ENCODE measurements around the gene HES4. TPM values are rescaled to one million over a fixed set of nuclear protein-coding genes. Genes with fewer than 3 reads are reported as not detected.

The HES4 gene
- total RNA-seq, 1 experiment from 2014 or later, result 145 TPM

- Histone ChIP-seq H3K27ac (ENCODE audit: low read depth, low read length) (no peak overlapping the region), H3K9me3 (ENCODE audit: control insufficient read depth in 1 of 2, insufficient read depth in 1 of 2, low read depth in 1 of 2, low read length in 2 of 2) (no peaks in the 10 kb centered on the region), H3K9ac (ENCODE audit: low read length) (no peak overlapping the region), H3K79me2 (ENCODE audit: insufficient read depth, low read length) (no peaks in the 10 kb centered on the region), H3K27me3 (ENCODE audit: insufficient read depth, low read length) (no peaks in the 10 kb centered on the region), H3K9me2 (ENCODE audit: insufficient read depth) (no peaks in the 10 kb centered on the region), H3K4me1 (ENCODE audit: control insufficient read depth in 1 of 2, insufficient read depth in 2 of 2, low read length in 2 of 2) (peaks cover 10 to 18% of the 10 kb centered on the region in 2 experiments), H3K36me3 (ENCODE audit: control insufficient read depth in 1 of 2, insufficient read depth in 2 of 2, low read length in 2 of 2) (no peaks in the 10 kb centered on the region), H4K20me1 (ENCODE audit: insufficient read depth) (no peaks in the 10 kb centered on the region), H3K4me3 (replicated peaks in 1 of 2; ENCODE audit: low read depth in 1 of 2, low read length in 2 of 2) (no peak overlapping the region), H2AFZ (ENCODE audit: low read depth, low read length, poor library complexity, severe bottlenecking) (no peak overlapping the region), H3K4me2 (ENCODE audit: low read length) (no peak overlapping the region)
- intact Hi-C loops (cut with micrococcal nuclease), result loop anchor here (5.0 kb wide), 1 partner anchor 82 kb away; no protein-coding TSS in a partner anchor
- CTCF ChIA-PET, result interaction anchor here (0.8 kb wide), 1 partner anchor 84 kb away, joined by 3 read pairs; no protein-coding TSS in a partner anchor
- ATAC-seq, result no peak
- TF ChIP-seq ZFX (IDR thresholded peaks at IDR 0.05) (no peak), FOSL1 (IDR thresholded peaks at IDR 0.05; ENCODE audit: low read depth) (no peak), SRF (IDR thresholded peaks at IDR 0.05; ENCODE audit: low read depth) (no peak), EZH2 (IDR thresholded peaks at IDR 0.05) (no peak), CBX3 (IDR thresholded peaks at IDR 0.05; ENCODE audit: low read depth) (no peak), SIN3A (IDR thresholded peaks at IDR 0.05; ENCODE audit: low read depth) (no peak), YY1 (IDR thresholded peaks at IDR 0.05; ENCODE audit: extremely low read depth, insufficient replicate concordance, low read depth, low read length) (no peak), RAD21 (IDR thresholded peaks at IDR 0.05; ENCODE audit: low read depth) (no peak)
- POLR2A ChIA-PET, result no interaction called here
- DNase-seq (ENCODE audit: low read depth, low spot score), result no peak
- RAD21 ChIA-PET (ENCODE audit: low non-redundant PET in 1 of 2, low total read pairs in 2 of 2, uncharacterized antibody in 2 of 2, unreplicated experiment in 2 of 2), result no interaction called here
- BruUV-seq (replicated peaks), result no TSS peak
Observed at GRCh38 chr1:980137-980571, 19.7 kb downstream of the HES4 start.

GRCh38 chr1:979744-980072 lies 20.2 kb downstream of the HES4 start:
- ChIA-PET POLR2A (no interaction called here), CTCF (no interaction called here), RAD21 (ENCODE audit: low non-redundant PET in 1 of 2, low total read pairs in 2 of 2, uncharacterized antibody in 2 of 2, unreplicated experiment in 2 of 2) (no interaction called here)
- Histone ChIP-seq H3K4me3 (replicated peaks in 1 of 2; ENCODE audit: low read depth in 1 of 2, low read length in 2 of 2) (no peak overlapping the region), H3K4me1 (ENCODE audit: control insufficient read depth in 1 of 2, insufficient read depth in 2 of 2, low read length in 2 of 2) (peaks cover 10 to 22% of the 10 kb centered on the region in 2 experiments), H3K9me2 (ENCODE audit: insufficient read depth) (no peaks in the 10 kb centered on the region), H3K9ac (ENCODE audit: low read length) (no peak overlapping the region), H3K4me2 (ENCODE audit: low read length) (no peak overlapping the region), H4K20me1 (ENCODE audit: insufficient read depth) (no peaks in the 10 kb centered on the region), H3K9me3 (ENCODE audit: control insufficient read depth in 1 of 2, insufficient read depth in 1 of 2, low read depth in 1 of 2, low read length in 2 of 2) (no peaks in the 10 kb centered on the region), H3K27me3 (ENCODE audit: insufficient read depth, low read length) (no peaks in the 10 kb centered on the region), H3K27ac (ENCODE audit: low read depth, low read length) (no peak overlapping the region), H2AFZ (ENCODE audit: low read depth, low read length, poor library complexity, severe bottlenecking) (no peak overlapping the region), H3K36me3 (ENCODE audit: control insufficient read depth in 1 of 2, insufficient read depth in 2 of 2, low read length in 2 of 2) (no peaks in the 10 kb centered on the region), H3K79me2 (ENCODE audit: insufficient read depth, low read length) (no peaks in the 10 kb centered on the region)
- DNase-seq (ENCODE audit: low read depth, low spot score) (no peak), ATAC-seq (no peak)
- TF ChIP-seq ATF3 (IDR thresholded peaks at IDR 0.05) (no peak), MAX (IDR thresholded peaks at IDR 0.05) (no peak), ZNF274 (IDR thresholded peaks at IDR 0.05; ENCODE audit: low read depth, low read length) (no peak), ZFX (IDR thresholded peaks at IDR 0.05) (no peak), ZBTB33 (IDR thresholded peaks at IDR 0.05; ENCODE audit: extremely low read depth, insufficient replicate concordance, low read length) (no peak)
- intact Hi-C loops (cut with micrococcal nuclease), result loop anchor here (5.0 kb wide), 2 partner anchors 83 to 138 kb away; partner anchors contain the start of gene C1orf159
- BruUV-seq (replicated peaks), result no TSS peak

Data from HCT116 (cell line).